Loucy (cell line): ENCODE results near the gene SLC2A11.
A peak's percentile ranks its signal among the peaks of the same experiment; 100 is the strongest.

Experiments
- H2AFZ ChIP-seq: fragments of 200-600 bp; sonication (generic); 2 replicates; pipeline ENCODE4 v1.6.0; 2016; ENCODE audit warnings: antibody characterized with exemption, mild to moderate bottlenecking, low read length, moderate library complexity
- H3F3A ChIP-seq: fragments of 200-600 bp; 2 replicates; pipeline ENCODE4 v1.6.0; 2016; ENCODE audit warnings: antibody characterized with exemption, low read depth, mild to moderate bottlenecking
- H3K27me3 ChIP-seq: fragments of 200-600 bp; sonication (generic); 2 replicates; pipeline ENCODE4 v1.6.1; 2014; ENCODE audit warnings: low read length, mild to moderate bottlenecking; ENCODE audit not compliant: insufficient read depth, poor library complexity, severe bottlenecking
- H3K36me3 ChIP-seq: fragments of 200-600 bp; sonication (generic); 2 replicates; pipeline ENCODE4 v1.6.1; 2016; ENCODE audit warnings: low read length; ENCODE audit not compliant: insufficient read depth
- H3K4me1 ChIP-seq: fragments of 200-600 bp; sonication (generic); 2 replicates; pipeline ENCODE4 v1.5.1; 2014; ENCODE audit warnings: low read length, mild to moderate bottlenecking; ENCODE audit not compliant: insufficient read depth, poor library complexity, severe bottlenecking
- H3K4me2 ChIP-seq: fragments of 200-600 bp; sonication (generic); 2 replicates; pipeline ENCODE4 v1.6.0; 2014; ENCODE audit warnings: antibody characterized with exemption, low read length, low read depth, mild to moderate bottlenecking; ENCODE audit not compliant: poor library complexity, severe bottlenecking
- H3K4me3 ChIP-seq: fragments of 200-600 bp; sonication (generic); 2 replicates; pipeline ENCODE4 v1.5.1; 2014; ENCODE audit warnings: low read length, mild to moderate bottlenecking, mixed read lengths; ENCODE audit not compliant: poor library complexity, severe bottlenecking
- H3K79me2 ChIP-seq: fragments of 200-600 bp; sonication (generic); 2 replicates; pipeline ENCODE4 v1.6.1; 2014; ENCODE audit warnings: low read length; ENCODE audit not compliant: insufficient read depth
- H3K9ac ChIP-seq: fragments of 200-600 bp; sonication (generic); 2 replicates; pipeline ENCODE4 v1.6.0; 2014; ENCODE audit warnings: mild to moderate bottlenecking, low read depth, low read length, moderate library complexity; ENCODE audit not compliant: poor library complexity, severe bottlenecking
- H3K9me2 ChIP-seq: fragments of 200-600 bp; sonication (generic); replicated peaks from 2 replicates; pipeline ENCODE4 v1.6.1; 2016; ENCODE audit warnings: low read depth, low read length, mixed read lengths
- H3K9me3 ChIP-seq: fragments of 200-600 bp; sonication (generic); 2 replicates; pipeline ENCODE4 v1.6.1; 2014; ENCODE audit warnings: mild to moderate bottlenecking, antibody characterized with exemption, low read length, low read depth; ENCODE audit not compliant: insufficient read depth
- H4K20me1 ChIP-seq: fragments of 200-600 bp; sonication (generic); 2 replicates; pipeline ENCODE4 v1.6.0; 2014; ENCODE audit warnings: antibody characterized with exemption, low read length, mild to moderate bottlenecking; ENCODE audit not compliant: insufficient read depth, poor library complexity, severe bottlenecking
- EZH2phosphoT487 ChIP-seq: fragments of 200-600 bp; IDR thresholded peaks from 2 replicates; pipeline ENCODE4 v1.6.1; 2018; ENCODE audit warnings: antibody characterized with exemption, mild to moderate bottlenecking, moderate library complexity, borderline replicate concordance
- TF ChIP-seq, protein P1 (sequence below): fragments of 200-600 bp; sonication (generic); conservative IDR thresholded peaks from 2 replicates; pipeline ENCODE4 v1.5.1; 2014; ENCODE audit warnings: mild to moderate bottlenecking, antibody characterized with exemption, low read length

The SLC2A11 gene

DNA sequence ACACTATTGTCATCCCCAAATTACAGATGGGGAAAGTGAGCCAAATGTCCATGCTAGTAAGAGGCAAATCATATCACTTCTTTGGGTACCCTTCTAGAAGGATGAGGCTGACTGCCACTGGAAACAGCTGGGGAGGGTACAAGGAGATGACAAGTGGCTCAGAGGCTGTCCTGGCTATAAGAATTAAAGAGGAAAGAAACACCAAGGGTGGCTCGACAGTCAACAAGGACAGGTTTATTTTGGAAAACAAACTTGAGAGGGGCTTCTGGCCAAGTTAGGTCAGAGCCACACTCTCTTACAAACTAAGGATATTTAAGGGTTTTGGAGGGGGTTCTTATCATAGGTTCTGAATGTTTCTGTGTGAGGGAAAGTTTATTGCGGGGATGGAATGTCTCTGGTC lies 34.5 kb downstream of the SLC2A11 start:
- Histone ChIP-seq H3K9ac (no peak overlapping the region), H3K27me3 (peaks cover 9% of the 10 kb centered on the region), H2AFZ (no peak overlapping the region), H3K4me1 (peaks cover 22% of the 10 kb centered on the region), H4K20me1 (peaks cover 27% of the 10 kb centered on the region), H3F3A (peaks cover 5% of the 10 kb centered on the region; the same call in 1 of the 2 replicates), H3K9me3 (no peaks in the 10 kb centered on the region), H3K36me3 (peaks cover 20% of the 10 kb centered on the region; the same call in 1 of the 2 replicates), H3K9me2 (no peaks in the 10 kb centered on the region), H3K79me2 (peaks cover 29% of the 10 kb centered on the region), H3K4me2 (no peak overlapping the region), H3K4me3 (no peak overlapping the region)
- TF ChIP-seq, protein P1, sequence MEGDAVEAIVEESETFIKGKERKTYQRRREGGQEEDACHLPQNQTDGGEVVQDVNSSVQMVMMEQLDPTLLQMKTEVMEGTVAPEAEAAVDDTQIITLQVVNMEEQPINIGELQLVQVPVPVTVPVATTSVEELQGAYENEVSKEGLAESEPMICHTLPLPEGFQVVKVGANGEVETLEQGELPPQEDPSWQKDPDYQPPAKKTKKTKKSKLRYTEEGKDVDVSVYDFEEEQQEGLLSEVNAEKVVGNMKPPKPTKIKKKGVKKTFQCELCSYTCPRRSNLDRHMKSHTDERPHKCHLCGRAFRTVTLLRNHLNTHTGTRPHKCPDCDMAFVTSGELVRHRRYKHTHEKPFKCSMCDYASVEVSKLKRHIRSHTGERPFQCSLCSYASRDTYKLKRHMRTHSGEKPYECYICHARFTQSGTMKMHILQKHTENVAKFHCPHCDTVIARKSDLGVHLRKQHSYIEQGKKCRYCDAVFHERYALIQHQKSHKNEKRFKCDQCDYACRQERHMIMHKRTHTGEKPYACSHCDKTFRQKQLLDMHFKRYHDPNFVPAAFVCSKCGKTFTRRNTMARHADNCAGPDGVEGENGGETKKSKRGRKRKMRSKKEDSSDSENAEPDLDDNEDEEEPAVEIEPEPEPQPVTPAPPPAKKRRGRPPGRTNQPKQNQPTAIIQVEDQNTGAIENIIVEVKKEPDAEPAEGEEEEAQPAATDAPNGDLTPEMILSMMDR: no peak

DNA sequence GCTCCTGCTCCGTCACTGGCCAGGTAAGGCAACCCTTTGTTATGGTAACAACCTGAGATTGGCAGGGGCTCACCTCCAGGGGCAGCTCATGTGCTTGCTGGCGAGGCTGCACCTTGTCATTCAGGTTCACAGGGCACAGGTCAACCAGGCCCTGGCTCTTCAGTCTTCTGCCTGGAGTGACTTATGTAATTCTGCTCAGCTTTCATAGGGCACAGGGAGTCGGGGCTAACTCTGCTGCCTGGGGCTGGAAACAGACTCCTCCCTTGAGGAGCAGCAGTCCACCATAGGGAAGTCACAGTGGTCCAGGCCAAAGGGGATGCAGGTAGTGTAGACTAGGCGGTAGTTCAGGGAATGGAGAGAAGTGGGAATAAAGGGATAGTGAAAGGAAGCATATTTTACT lies 35.0 kb downstream of the SLC2A11 start:
- Histone ChIP-seq H3K4me2 (peak overlapping the region; percentile 93), H3K9ac (peak overlapping the region; percentile 98), H3K9me2 (no peaks in the 10 kb centered on the region), H3K79me2 (peaks cover 32% of the 10 kb centered on the region), H3K4me3 (peak overlapping the region; percentile 97), H3K36me3 (peaks cover 24% of the 10 kb centered on the region; the same call in 1 of the 2 replicates), H3F3A (peaks cover 5% of the 10 kb centered on the region; the same call in 1 of the 2 replicates), H2AFZ (no peak overlapping the region), H3K9me3 (no peaks in the 10 kb centered on the region), H4K20me1 (peaks cover 30% of the 10 kb centered on the region), H3K4me1 (peaks cover 26% of the 10 kb centered on the region), H3K27me3 (peaks cover 9% of the 10 kb centered on the region)
- TF ChIP-seq, protein P1: no peak
- no peak for TF ChIP-seq EZH2phosphoT487

DNA sequence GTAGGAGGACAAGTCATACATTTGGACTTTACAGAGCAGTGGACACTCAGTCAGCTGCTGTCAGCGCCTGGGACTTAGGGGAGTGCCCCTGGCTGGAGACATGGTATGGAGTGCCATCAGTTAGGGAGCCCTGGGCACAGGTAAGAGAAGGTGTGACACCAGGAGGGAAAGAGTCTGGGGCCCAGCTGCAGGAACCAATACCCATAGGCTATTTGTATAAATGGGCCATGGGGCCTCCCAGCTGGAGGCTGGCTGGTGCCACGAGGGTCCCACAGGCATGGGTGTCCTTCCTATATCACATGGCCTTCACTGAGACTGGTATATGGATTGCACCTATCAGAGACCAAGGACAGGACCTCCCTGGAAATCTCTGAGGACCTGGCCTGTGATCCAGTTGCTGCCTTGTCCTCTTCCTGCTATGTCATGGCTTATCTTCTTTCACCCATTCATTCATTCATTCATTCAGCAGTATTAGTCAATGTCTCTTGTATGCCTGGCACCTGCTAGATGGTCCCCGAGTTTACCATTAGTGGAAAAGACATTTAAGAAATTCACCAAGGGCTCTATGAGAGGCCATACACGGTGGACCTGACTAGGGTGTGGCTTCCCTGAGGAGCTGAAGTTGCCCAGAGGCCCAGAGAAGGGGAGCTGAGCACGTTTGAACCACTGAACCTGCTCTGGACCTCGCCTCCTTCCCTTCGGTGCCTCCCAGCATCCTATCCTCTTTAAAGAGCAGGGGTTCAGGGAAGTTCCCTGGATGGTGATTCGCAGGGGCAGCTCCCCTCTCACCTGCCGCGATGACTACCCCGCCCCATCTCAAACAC lies 35.7 kb downstream of the SLC2A11 start:
- peak overlapping the region; percentile 93 for H3K4me2 ChIP-seq

More for the DNA sequence above, 35.7 kb downstream of the SLC2A11 start:
- peaks cover 9% of the 10 kb centered on the region for H3K27me3 ChIP-seq
- H3K4me3 ChIP-seq: peak overlapping the region; percentile 97
- TF ChIP-seq EZH2phosphoT487: no peak
- TF ChIP-seq, protein P1: no peak
- peaks cover 32% of the 10 kb centered on the region for H3K4me1 ChIP-seq
- peak overlapping the region; percentile 75 for H2AFZ ChIP-seq
- no peaks in the 10 kb centered on the region for H3K9me2 ChIP-seq
- H4K20me1 ChIP-seq: peaks cover 33% of the 10 kb centered on the region
- H3K9me3 ChIP-seq: no peaks in the 10 kb centered on the region
- peaks cover 24% of the 10 kb centered on the region; the same call in 1 of the 2 replicates for H3K36me3 ChIP-seq
- H3F3A ChIP-seq: peaks cover 5% of the 10 kb centered on the region; the same call in 1 of the 2 replicates
- H3K79me2 ChIP-seq: peaks cover 32% of the 10 kb centered on the region
- H3K9ac ChIP-seq: peak overlapping the region; percentile 98
